22Rv1 (cell line): Measurements from ENCODE around the gene TANGO2.
A peak's percentile ranks its signal among the peaks of the same experiment; 100 is the strongest.

Experiments
- H3K27ac ChIP-seq: fragments of 450-650 bp; 2 replicates; pipeline ENCODE4 v1.5.1; 2017
- ZFX ChIP-seq: fragments of 450-650 bp; IDR thresholded peaks from 2 replicates; pipeline ENCODE4 v1.6.1; 2017; ENCODE audit warnings: antibody characterized with exemption, borderline replicate concordance
- TF ChIP-seq, protein P1 (sequence below): fragments of 450-650 bp; IDR thresholded peaks from 2 replicates; pipeline ENCODE4 v1.5.1; 2017; ENCODE audit warnings: mild to moderate bottlenecking

TANGO2 gene

DNA sequence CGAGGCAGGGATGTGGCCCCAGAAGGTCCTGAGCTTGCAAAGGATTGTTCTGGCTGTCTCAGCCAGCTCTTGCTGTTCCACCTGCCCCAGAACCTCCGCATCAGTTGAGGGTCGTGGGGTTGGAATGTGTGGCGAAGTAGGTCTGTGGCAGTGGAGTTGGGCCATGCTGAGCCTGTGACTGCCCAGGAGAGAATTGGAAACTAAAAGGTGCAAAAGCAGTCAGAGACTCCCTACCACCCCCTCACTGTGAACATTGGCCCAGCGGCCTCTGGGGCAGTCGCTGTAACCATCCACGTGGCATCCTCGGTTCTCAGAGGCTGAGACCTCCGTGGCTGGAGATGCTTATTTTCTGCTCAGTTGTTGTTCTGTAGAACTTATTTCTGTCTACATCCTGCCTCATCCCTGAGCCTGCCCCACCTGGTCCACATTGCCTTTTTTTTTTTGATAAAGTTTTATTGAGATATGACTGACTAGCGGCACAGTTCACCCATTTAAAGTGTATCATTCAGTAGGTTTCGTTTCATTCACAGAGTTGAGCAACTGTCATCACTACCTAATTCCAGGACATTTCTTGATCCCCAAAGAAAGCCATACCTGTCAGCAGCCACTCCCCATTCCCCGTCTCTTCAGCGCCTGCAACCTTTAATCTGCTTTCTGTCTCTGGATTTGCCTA is 36.8 kb downstream of the TANGO2 start:
- no peak overlapping the region for H3K27ac ChIP-seq
- TF ChIP-seq, protein P1, sequence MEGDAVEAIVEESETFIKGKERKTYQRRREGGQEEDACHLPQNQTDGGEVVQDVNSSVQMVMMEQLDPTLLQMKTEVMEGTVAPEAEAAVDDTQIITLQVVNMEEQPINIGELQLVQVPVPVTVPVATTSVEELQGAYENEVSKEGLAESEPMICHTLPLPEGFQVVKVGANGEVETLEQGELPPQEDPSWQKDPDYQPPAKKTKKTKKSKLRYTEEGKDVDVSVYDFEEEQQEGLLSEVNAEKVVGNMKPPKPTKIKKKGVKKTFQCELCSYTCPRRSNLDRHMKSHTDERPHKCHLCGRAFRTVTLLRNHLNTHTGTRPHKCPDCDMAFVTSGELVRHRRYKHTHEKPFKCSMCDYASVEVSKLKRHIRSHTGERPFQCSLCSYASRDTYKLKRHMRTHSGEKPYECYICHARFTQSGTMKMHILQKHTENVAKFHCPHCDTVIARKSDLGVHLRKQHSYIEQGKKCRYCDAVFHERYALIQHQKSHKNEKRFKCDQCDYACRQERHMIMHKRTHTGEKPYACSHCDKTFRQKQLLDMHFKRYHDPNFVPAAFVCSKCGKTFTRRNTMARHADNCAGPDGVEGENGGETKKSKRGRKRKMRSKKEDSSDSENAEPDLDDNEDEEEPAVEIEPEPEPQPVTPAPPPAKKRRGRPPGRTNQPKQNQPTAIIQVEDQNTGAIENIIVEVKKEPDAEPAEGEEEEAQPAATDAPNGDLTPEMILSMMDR = no peak
- no peak for TF ChIP-seq ZFX

DNA sequence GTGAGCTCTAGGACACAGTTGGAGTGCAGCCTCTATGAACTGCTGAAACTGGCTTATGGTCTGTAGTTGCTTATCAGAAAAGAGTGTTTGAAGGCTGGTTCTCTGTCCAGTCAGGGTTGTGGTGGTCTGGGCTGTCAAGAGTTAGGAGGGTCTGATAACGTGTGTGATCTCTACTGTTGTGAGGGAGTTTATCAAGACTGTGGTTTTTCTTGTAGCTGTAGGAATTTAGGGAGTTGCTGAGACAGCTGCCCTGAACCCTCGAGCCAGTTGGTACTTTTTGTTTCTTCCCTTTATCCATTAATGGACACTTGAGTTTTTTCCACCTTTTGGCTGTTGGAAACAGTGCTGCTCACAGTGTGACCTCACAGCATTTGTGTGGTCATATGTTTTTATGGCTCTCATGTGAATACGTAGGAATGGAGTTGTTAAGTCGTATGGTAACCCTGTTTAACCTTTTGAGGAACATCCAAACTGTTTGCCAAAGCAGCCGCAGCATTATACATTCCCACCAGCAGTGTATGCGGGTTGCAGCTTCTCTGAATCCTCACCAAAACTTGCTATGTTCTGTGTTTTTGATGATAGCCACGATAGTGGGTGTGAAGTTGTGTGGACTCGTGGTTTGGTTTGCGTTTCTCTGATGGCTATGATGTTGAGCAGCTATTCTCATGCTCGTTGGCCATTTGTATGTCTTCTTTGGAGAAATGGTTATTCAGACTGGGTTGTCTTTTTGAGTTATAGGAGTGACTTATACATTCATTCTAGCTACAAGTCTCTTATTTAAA is 38.3 kb downstream of the TANGO2 start:
- TF ChIP-seq, protein P1 = no peak
- no peak for TF ChIP-seq ZFX
- H3K27ac ChIP-seq = no peak overlapping the region

DNA sequence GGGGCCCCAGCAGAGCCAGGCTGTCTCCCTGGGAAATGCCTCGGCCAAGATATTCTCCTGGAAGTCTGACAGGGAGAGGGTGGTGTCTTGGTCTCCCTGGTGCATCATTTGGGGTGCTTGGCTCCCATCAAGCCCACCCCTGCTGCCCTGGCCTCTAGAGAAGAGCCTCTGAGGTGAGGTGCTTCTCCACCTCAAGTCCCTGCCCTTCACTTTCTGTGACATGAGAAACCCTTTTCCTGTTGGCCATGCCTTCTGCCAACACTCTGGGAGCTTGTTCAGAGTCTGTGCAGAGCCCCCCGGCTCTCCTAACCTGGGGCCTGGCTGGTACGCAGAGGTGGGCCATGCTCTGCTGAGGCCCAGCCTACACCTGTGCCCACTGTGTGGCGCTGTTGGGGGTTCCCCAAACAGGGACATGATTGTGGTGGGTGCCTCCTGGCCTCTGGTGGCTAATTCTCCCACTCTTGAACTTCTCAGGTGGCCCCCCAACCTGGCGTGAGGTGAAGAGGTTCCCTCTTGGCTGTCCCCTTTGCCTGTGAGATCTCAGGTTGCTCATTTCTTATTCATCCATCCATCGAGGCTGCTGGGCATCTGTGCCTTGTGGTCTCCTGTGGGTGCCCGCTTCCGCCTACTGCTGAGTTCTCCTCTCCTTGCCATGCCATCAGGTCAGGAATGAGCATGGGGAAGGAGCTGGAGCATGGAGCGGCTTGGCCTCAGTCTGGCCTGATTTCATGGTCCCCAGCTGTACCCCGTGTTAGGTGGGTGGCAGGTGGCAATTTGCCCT is 40.0 kb downstream of the TANGO2 start:
- H3K27ac ChIP-seq = no peak overlapping the region
- TF ChIP-seq, protein P1 = peak; percentile 24; the same call in 1 of the 2 replicates
- no peak for TF ChIP-seq ZFX

DNA sequence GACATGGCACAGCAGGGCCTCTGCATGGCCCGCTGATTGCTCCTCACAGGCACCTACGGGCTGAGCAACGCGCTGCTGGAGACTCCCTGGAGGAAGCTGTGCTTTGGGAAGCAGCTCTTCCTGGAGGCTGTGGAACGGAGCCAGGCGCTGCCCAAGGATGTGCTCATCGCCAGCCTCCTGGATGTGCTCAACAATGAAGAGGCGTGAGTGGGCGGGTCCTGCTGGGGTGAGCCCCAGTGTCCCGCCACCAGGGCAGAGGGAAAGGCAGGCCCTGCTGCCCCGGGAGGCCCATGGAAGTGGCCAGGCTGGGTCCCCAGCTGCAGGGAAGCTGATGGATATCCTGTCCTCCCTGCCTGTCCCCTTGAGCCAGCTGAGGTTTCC is 40.6 kb downstream of the TANGO2 start:
- TF ChIP-seq, protein P1 = no peak
- no peak for TF ChIP-seq ZFX
- no peak overlapping the region for H3K27ac ChIP-seq

DNA sequence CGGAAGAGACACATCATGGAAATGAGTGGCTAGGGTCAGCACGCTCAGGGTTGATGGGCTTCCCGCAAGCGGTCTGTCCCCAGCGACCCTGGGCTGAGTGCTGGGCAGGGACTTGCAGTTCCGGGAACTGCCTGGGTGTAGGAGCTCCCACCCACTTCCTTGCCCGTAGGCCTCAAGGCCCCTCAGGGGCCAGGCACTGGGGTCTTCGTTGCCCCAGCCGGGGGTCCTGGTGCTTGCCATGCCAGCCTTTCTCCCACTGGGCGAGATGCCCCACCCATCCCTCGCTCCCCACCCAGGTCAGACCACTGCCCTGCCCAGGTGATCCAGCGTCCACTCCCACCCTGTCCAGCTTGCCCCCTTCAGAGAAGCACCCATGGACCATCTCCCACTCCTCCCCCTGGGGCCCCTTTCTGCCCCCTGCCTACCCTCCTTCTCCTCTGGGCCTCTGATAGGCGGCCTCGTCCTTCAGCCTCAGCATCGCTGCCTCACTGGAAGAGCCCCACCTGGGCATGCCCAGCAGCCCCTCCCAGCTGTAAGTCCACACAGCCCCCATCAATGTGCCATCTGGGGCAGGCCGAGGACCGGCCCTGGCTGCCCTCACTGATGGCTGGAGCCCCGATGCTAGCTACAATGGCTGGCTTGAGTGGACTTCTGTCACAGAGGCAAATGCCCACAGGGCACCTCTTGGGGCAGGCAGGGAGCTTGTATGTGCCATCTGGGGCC is 41.3 kb downstream of the TANGO2 start:
- H3K27ac ChIP-seq = no peak overlapping the region
- TF ChIP-seq, protein P1 = no peak
- TF ChIP-seq ZFX = no peak

DNA sequence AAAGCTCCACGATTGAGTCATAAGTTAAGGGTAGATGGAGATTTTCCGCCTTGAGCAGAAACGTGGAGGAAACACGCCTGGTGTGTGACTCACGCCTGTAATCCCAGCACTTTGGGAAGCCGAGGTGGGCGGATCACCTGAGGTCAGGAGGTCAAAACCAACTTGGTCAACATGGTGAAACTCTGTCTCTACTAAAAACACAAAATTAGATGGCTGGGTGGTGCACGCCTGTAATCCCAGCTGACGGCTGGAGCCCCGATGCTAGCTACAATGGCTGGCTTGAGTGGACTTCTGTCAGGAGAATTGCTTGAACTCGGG is 41.8 kb downstream of the TANGO2 start:
- no peak overlapping the region for H3K27ac ChIP-seq
- TF ChIP-seq, protein P1 = no peak
- TF ChIP-seq ZFX = no peak
